ENCODE data around the gene GNB1L.
"Not testable (repeated sequence)": the region's sequence is repeated elsewhere in the genome, so short reads cannot be mapped to it uniquely, and the experiment has no call there.

Gene GNB1L

GRCh38 chr22:19793661-19794310 is 60.9 kb downstream of the GNB1L start:
- no peak for DNase-seq (ENCODE audit: low spot score)

GRCh38 chr22:19793161-19793560 is 61.5 kb downstream of the GNB1L start:
- DNase-seq (ENCODE audit: low spot score): no peak

GRCh38 chr22:19792383-19792896 is 62.2 kb downstream of the GNB1L start:
- not testable (repeated sequence) for DNase-seq (ENCODE audit: low spot score)

- no peak for DNase-seq (ENCODE audit: low spot score)
Observed at GRCh38 chr22:19791894-19792293, 62.8 kb downstream of the GNB1L start.

- DNase-seq (ENCODE audit: low spot score): no peak
Observed at GRCh38 chr22:19791243-19791642, 63.4 kb downstream of the GNB1L start.

GRCh38 chr22:19789828-19790227 is 64.8 kb downstream of the GNB1L start:
- no peak for DNase-seq (ENCODE audit: low spot score)

- no peak for DNase-seq (ENCODE audit: low spot score)
Observed at GRCh38 chr22:19789406-19789805, 65.3 kb downstream of the GNB1L start.

- no peak for DNase-seq (ENCODE audit: low spot score)
Observed at GRCh38 chr22:19788661-19789225, 65.9 kb downstream of the GNB1L start.

- no peak for DNase-seq (ENCODE audit: low spot score)
Observed at GRCh38 chr22:19787849-19788141, 66.9 kb downstream of the GNB1L start.

- DNase-seq (ENCODE audit: low spot score): no peak
Observed at GRCh38 chr22:19786959-19787848, 67.5 kb downstream of the GNB1L start.

GRCh38 chr22:19786264-19786585 is 68.4 kb downstream of the GNB1L start:
- DNase-seq (ENCODE audit: low spot score): no peak

GRCh38 chr22:19785461-19786263 is 69.0 kb downstream of the GNB1L start:
- no peak for DNase-seq (ENCODE audit: low spot score)

GRCh38 chr22:19784384-19785175 is 70.1 kb downstream of the GNB1L start:
- DNase-seq (ENCODE audit: low spot score): no peak

GRCh38 chr22:19783586-19784383 is 70.9 kb downstream of the GNB1L start:
- DNase-seq (ENCODE audit: low spot score): no peak

GRCh38 chr22:19782533-19782932 is 72.1 kb downstream of the GNB1L start:
- DNase-seq (ENCODE audit: low spot score): no peak

- DNase-seq (ENCODE audit: low spot score): no peak
Observed at GRCh38 chr22:19779685-19780268, 74.9 kb downstream of the GNB1L start.

- DNase-seq (ENCODE audit: low spot score): no peak
Observed at GRCh38 chr22:19779011-19779421, 75.7 kb downstream of the GNB1L start.

- not testable (repeated sequence) for DNase-seq (ENCODE audit: low spot score)
Observed at GRCh38 chr22:19777192-19777591, 77.5 kb downstream of the GNB1L start.

- no peak for DNase-seq (ENCODE audit: low spot score)
Observed at GRCh38 chr22:19776433-19777031, 78.1 kb downstream of the GNB1L start.

All from D341Med (cell line).